Peyer's patch (tissue), 4 donors: ENCODE data around the gene SRPK3.

Source experiments
- CTCF ChIP-seq, 6 experiments: fragments of 450-650 bp in 4 of 6; fragments of 200-600 bp in 2 of 6; sonication (generic) in 1 of 6; IDR thresholded peaks; one replicate each; pipeline ENCODE4 v1.5.1; 2017 to 2019; ENCODE audit warnings: antibody characterized with exemption in 6 of 6, mild to moderate bottlenecking in 3 of 6, moderate library complexity in 1 of 6
- POLR2A ChIP-seq, 2 donors: fragments of 450-650 bp; IDR thresholded peaks; one replicate each; pipeline ENCODE4 v1.5.1; 2017; ENCODE audit warnings: antibody characterized with exemption in 2 of 2, mild to moderate bottlenecking in 2 of 2, moderate library complexity in 2 of 2

DNA sequence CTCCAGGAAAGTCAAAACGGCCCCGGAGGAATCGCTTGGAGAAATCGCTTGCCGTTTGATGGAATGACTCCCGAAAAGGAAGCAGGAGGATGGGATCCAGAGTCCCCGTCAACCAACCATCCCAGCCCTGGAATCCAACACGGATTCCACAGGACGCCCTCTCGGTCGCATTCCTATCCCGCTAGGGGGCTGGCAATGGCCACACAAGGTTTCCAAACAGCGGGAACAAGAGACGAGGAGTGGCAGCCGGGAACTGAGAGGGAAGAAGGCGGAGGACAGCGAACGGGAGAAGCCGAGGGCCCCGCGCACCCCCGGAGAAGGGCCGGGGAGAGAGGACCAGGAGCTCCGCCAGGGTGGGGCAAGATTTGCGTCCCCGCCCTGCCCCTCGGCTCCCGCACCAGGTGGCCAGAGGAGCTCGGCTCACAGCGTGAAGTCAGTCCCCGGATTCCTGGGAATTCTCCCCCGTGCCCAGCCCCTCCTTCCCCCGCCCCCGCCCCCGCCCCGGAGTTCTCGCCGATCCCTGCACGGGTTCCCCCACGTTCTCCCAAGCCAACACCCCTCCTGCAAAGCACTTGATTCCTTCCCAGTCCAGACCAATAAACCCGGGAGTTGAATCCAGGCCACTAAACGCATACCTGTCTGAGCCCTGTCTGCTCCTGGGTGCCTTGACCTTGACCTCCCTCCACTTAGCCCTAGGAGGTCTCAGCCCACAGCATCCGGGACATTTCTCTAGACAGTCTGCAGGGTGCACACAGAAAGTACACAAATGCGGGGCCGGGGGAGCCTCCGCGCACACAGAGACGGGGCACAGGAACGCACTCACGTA, 48.1 kb downstream of the SRPK3 start:
- TF ChIP-seq CTCF (IDR thresholded peaks at IDR 0.05) (no peak), POLR2A (IDR thresholded peaks at IDR 0.05) (no peak)
